Measurements from ENCODE around the gene HOMER3. TPM values are rescaled to one million over a fixed set of nuclear protein-coding genes. Genes with fewer than 3 reads are reported as not detected.

HOMER3 gene
- polyA plus RNA-seq, 1 donor from 2014 or later: 83.6 TPM

- H3K27ac ChIP-seq (ENCODE audit: low read length): no peak overlapping the region
- no peak overlapping the region for H2AFZ ChIP-seq (ENCODE audit: low read depth, low read length)
- H3K27me3 ChIP-seq (ENCODE audit: insufficient read depth, low read depth, low read length): no peaks in the 10 kb centered on the region
- no peaks in the 10 kb centered on the region for H4K20me1 ChIP-seq (ENCODE audit: insufficient read depth)
- H3K79me2 ChIP-seq (replicated peaks; ENCODE audit: insufficient read depth, low read length): no peaks in the 10 kb centered on the region
- no peaks in the 10 kb centered on the region for H3F3A ChIP-seq (ENCODE audit: insufficient read depth, low read length, poor library complexity, severe bottlenecking)
- no peak overlapping the region for H3K4me2 ChIP-seq (ENCODE audit: low read length)
- no peak overlapping the region for H3K4me3 ChIP-seq (ENCODE audit: low read length)
- no peaks in the 10 kb centered on the region for H3K9me3 ChIP-seq (ENCODE audit: low read length)
- no peaks in the 10 kb centered on the region for H3K9me2 ChIP-seq (ENCODE audit: insufficient read depth, low read length)
- TF ChIP-seq MXI1 (conservative IDR thresholded peaks at IDR 0.05; ENCODE audit: poor library complexity, severe bottlenecking) (no peak), EP300 (conservative IDR thresholded peaks at IDR 0.05; ENCODE audit: poor library complexity, severe bottlenecking) (no peak), EZH2 (IDR thresholded peaks at IDR 0.05; ENCODE audit: borderline replicate concordance, insufficient read depth, low read length, poor library complexity, severe bottlenecking) (no peak), POLR2AphosphoS5 (IDR thresholded peaks at IDR 0.05) (no peak), RAD21 (conservative IDR thresholded peaks at IDR 0.05) (no peak), SMC3 (conservative IDR thresholded peaks at IDR 0.05; ENCODE audit: poor library complexity) (no peak), TAF1 (IDR thresholded peaks at IDR 0.05; ENCODE audit: low read depth) (no peak), REST (IDR thresholded peaks at IDR 0.05; ENCODE audit: borderline replicate concordance) (no peak)
- TF ChIP-seq, protein P1, sequence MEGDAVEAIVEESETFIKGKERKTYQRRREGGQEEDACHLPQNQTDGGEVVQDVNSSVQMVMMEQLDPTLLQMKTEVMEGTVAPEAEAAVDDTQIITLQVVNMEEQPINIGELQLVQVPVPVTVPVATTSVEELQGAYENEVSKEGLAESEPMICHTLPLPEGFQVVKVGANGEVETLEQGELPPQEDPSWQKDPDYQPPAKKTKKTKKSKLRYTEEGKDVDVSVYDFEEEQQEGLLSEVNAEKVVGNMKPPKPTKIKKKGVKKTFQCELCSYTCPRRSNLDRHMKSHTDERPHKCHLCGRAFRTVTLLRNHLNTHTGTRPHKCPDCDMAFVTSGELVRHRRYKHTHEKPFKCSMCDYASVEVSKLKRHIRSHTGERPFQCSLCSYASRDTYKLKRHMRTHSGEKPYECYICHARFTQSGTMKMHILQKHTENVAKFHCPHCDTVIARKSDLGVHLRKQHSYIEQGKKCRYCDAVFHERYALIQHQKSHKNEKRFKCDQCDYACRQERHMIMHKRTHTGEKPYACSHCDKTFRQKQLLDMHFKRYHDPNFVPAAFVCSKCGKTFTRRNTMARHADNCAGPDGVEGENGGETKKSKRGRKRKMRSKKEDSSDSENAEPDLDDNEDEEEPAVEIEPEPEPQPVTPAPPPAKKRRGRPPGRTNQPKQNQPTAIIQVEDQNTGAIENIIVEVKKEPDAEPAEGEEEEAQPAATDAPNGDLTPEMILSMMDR (IDR thresholded peaks at IDR 0.05; ENCODE audit: poor library complexity, severe bottlenecking): no peak
- H3K9ac ChIP-seq (ENCODE audit: low read length): no peak overlapping the region
- H3K36me3 ChIP-seq (ENCODE audit: insufficient read depth, low read length): peaks cover 9% of the 10 kb centered on the region
Observed at GRCh38 chr19:18886972-18887371, 54.0 kb downstream of the HOMER3 start.

- Histone ChIP-seq H2AFZ (ENCODE audit: low read depth, low read length) (no peak overlapping the region), H3K4me3 (ENCODE audit: low read length) (no peak overlapping the region), H3K36me3 (ENCODE audit: insufficient read depth, low read length) (peaks cover 19% of the 10 kb centered on the region), H3K27ac (ENCODE audit: low read length) (no peak overlapping the region), H4K20me1 (ENCODE audit: insufficient read depth) (no peaks in the 10 kb centered on the region), H3K9me3 (ENCODE audit: low read length) (no peaks in the 10 kb centered on the region), H3K79me2 (replicated peaks; ENCODE audit: insufficient read depth, low read length) (no peaks in the 10 kb centered on the region), H3F3A (ENCODE audit: insufficient read depth, low read length, poor library complexity, severe bottlenecking) (no peaks in the 10 kb centered on the region), H3K27me3 (ENCODE audit: insufficient read depth, low read depth, low read length) (no peaks in the 10 kb centered on the region), H3K4me2 (ENCODE audit: low read length) (no peak overlapping the region), H3K9me2 (ENCODE audit: insufficient read depth, low read length) (no peaks in the 10 kb centered on the region), H3K9ac (ENCODE audit: low read length) (no peak overlapping the region)
- TF ChIP-seq SMC3 (conservative IDR thresholded peaks at IDR 0.05; ENCODE audit: poor library complexity) (no peak), MXI1 (conservative IDR thresholded peaks at IDR 0.05; ENCODE audit: poor library complexity, severe bottlenecking) (no peak), EP300 (conservative IDR thresholded peaks at IDR 0.05; ENCODE audit: poor library complexity, severe bottlenecking) (no peak), POLR2AphosphoS5 (IDR thresholded peaks at IDR 0.05) (no peak), TAF1 (IDR thresholded peaks at IDR 0.05; ENCODE audit: low read depth) (no peak), EZH2 (IDR thresholded peaks at IDR 0.05; ENCODE audit: borderline replicate concordance, insufficient read depth, low read length, poor library complexity, severe bottlenecking) (no peak), REST (IDR thresholded peaks at IDR 0.05; ENCODE audit: borderline replicate concordance) (no peak), RAD21 (conservative IDR thresholded peaks at IDR 0.05) (no peak)
- TF ChIP-seq, protein P1 (IDR thresholded peaks at IDR 0.05; ENCODE audit: poor library complexity, severe bottlenecking): no peak
Observed at GRCh38 chr19:18883526-18884304, 57.3 kb downstream of the HOMER3 start.
